IMR-90 (cell line): Measurements from ENCODE around the gene USP17L10. TPM values are rescaled to one million over a fixed set of nuclear protein-coding genes. Genes with fewer than 3 reads are reported as not detected.
"Not testable (repeated sequence)": the region's sequence is repeated elsewhere in the genome, so short reads cannot be mapped to it uniquely, and the experiment has no call there.

Experiments used
- ATAC-seq: fragments of 200-7000 bp; cut with Tn5 transposase; 2 replicates; pipeline ENCODE4 v1.9.1; 2020; ENCODE audit warnings: low read depth, mild to moderate bottlenecking, moderate library complexity
- BruUV-seq: library from RNA; stranded (reverse); fragments of 400-500 nt; replicated peaks from 2 replicates; lab custom pipeline; 2021; lab: Mats Ljungman, UMichigan
- CTCF ChIA-PET: fragments of 300-600 bp; formaldehyde crosslinking; extraction: SDS; loops from one replicate; lab custom pipeline; 2021; ENCODE audit warnings: antibody characterized with exemption; lab: Yijun Ruan, JAX
- POLR2A ChIA-PET: fragments of 300-600 bp; sonication (Branson Sonifier 250); formaldehyde crosslinking; loops from one replicate; lab custom pipeline; 2022; ENCODE audit warnings: antibody characterized with exemption; ENCODE audit not compliant: unreplicated experiment; lab: Charles Lee
- DNase-seq: peaks from one replicate; pipeline ENCODE4 v3.0.0; 2013
- H2AFZ ChIP-seq: replicated peaks from 2 replicates; pipeline ENCODE3; 2013; ENCODE audit warnings: low read length, mild to moderate bottlenecking; ENCODE audit not compliant: poor library complexity
- H2AK5ac ChIP-seq: 2 replicates; pipeline ENCODE4 v1.6.1; 2013; ENCODE audit warnings: low read depth, low read length, inconsistent platforms
- H2AK9ac ChIP-seq: replicated peaks from 2 replicates; pipeline ENCODE3; 2013; ENCODE audit warnings: mild to moderate bottlenecking, low read depth, low read length, moderate library complexity; ENCODE audit not compliant: poor library complexity
- H2BK120ac ChIP-seq: 2 replicates; pipeline ENCODE4 v1.6.1; 2013; ENCODE audit warnings: low read depth, low read length, inconsistent platforms
- H2BK15ac ChIP-seq: 3 replicates; pipeline ENCODE4 v1.6.1; 2013; ENCODE audit warnings: low read depth, low read length, inconsistent platforms
- H2BK20ac ChIP-seq: 2 replicates; pipeline ENCODE4 v1.6.1; 2013; ENCODE audit warnings: low read depth, mild to moderate bottlenecking, inconsistent platforms, low read length, moderate library complexity
- H2BK5ac ChIP-seq: 2 replicates; pipeline ENCODE4 v1.6.1; 2013; ENCODE audit warnings: mild to moderate bottlenecking, low read depth, low read length, inconsistent platforms; ENCODE audit not compliant: poor library complexity, severe bottlenecking
- H3K14ac ChIP-seq: replicated peaks from 2 replicates; pipeline ENCODE4 v1.6.1; 2013; ENCODE audit warnings: low read depth, low read length, inconsistent platforms
- H3K18ac ChIP-seq: 2 replicates; pipeline ENCODE4 v1.6.1; 2013; ENCODE audit warnings: low read depth, low read length, control low read depth
- H3K23ac ChIP-seq: 2 replicates; pipeline ENCODE4 v1.6.1; 2013; ENCODE audit warnings: low read depth, low read length, inconsistent platforms
- H3K27ac ChIP-seq: 2 replicates; pipeline ENCODE4 v1.5.1; 2013; ENCODE audit warnings: mild to moderate bottlenecking, control low read depth, low read length; ENCODE audit not compliant: insufficient read depth
- H3K27me3 ChIP-seq: 2 replicates; pipeline ENCODE4 v1.6.1; 2013; ENCODE audit warnings: low read length; ENCODE audit not compliant: control insufficient read depth, insufficient read depth
- H3K36me3 ChIP-seq: 2 replicates; pipeline ENCODE4 v1.6.1; 2013; ENCODE audit warnings: low read length, mixed read lengths; ENCODE audit not compliant: control insufficient read depth, insufficient read depth
- H3K4ac ChIP-seq: 2 replicates; pipeline ENCODE4 v1.6.1; 2013; ENCODE audit warnings: low read depth, low read length, inconsistent platforms
- H3K4me1 ChIP-seq: 2 replicates; pipeline ENCODE4 v1.6.1; 2013; ENCODE audit warnings: low read length, mixed read lengths; ENCODE audit not compliant: control insufficient read depth, insufficient read depth
- H3K4me2 ChIP-seq: 2 replicates; pipeline ENCODE4 v1.6.1; 2013; ENCODE audit warnings: low read depth, mild to moderate bottlenecking, control low read depth, low read length, moderate library complexity
- H3K4me3 ChIP-seq: 2 replicates; pipeline ENCODE4 v1.5.1; 2013; ENCODE audit warnings: low read depth, mild to moderate bottlenecking, control low read depth, low read length, moderate library complexity; ENCODE audit not compliant: insufficient read depth
- H3K56ac ChIP-seq: 2 replicates; pipeline ENCODE4 v1.6.1; 2013; ENCODE audit warnings: low read length, inconsistent platforms; ENCODE audit not compliant: insufficient read depth; ENCODE audit errors: extremely low read depth
- H3K79me1 ChIP-seq, 2 experiments: 2 replicates each; pipeline ENCODE4 v1.6.1; 2013; ENCODE audit warnings: low read length in 2 of 2, inconsistent platforms in 1 of 2, low read depth in 1 of 2
- H3K9ac ChIP-seq: 2 replicates; pipeline ENCODE4 v1.6.1; 2013; ENCODE audit warnings: low read depth, low read length, control low read depth
- H3K9me1 ChIP-seq: 2 replicates; pipeline ENCODE4 v1.6.1; 2013; ENCODE audit warnings: low read length, inconsistent platforms; ENCODE audit not compliant: insufficient read depth
- H3K9me3 ChIP-seq: 2 replicates; pipeline ENCODE4 v1.6.1; 2013; ENCODE audit warnings: low read length; ENCODE audit not compliant: control insufficient read depth, insufficient read depth
- H4K20me1 ChIP-seq: 2 replicates; pipeline ENCODE4 v1.6.1; 2013; ENCODE audit warnings: low read length, inconsistent platforms; ENCODE audit not compliant: insufficient read depth
- H4K5ac ChIP-seq: 2 replicates; pipeline ENCODE4 v1.6.1; 2013; ENCODE audit warnings: mild to moderate bottlenecking, low read depth, low read length, control low read depth
- H4K8ac ChIP-seq, 2 experiments: 2 replicates each; pipeline ENCODE4 v1.6.1; 2013; ENCODE audit warnings: low read depth in 2 of 2, low read length in 2 of 2, control low read depth in 1 of 2, inconsistent platforms in 1 of 2
- H4K91ac ChIP-seq: 2 replicates; pipeline ENCODE4 v1.6.1; 2013; ENCODE audit warnings: low read depth, low read length, inconsistent platforms; ENCODE audit not compliant: insufficient read depth
- WGBS, 2 experiments: methylation state at CpG; one replicate each; pipeline versions ENCODE4 v1.1.5 to v1.1.7; 2013; ENCODE audit warnings: missing lambda C conversion rate in 2 of 2; ENCODE audit not compliant: insufficient read length in 1 of 2; ENCODE audit errors: extremely low coverage in 2 of 2; 5-methylcytosine and 5-hydroxymethylcytosine counted together
- dilution Hi-C: fragments of 300-500 bp; cut with HindIII; formaldehyde crosslinking; loops from one replicate; pipeline ENCODE4 v1.14.3; 2018; ENCODE audit warnings: low sequenced_read_pairs; ENCODE audit not compliant: unreplicated experiment
- in situ Hi-C: fragments of 300-500 bp; cut with MboI; formaldehyde crosslinking; loops from 3 replicates; pipeline ENCODE4 v1.14.3; 2019; ENCODE audit warnings: low sequenced_read_pairs, inconsistent platforms, mixed read lengths
- intact Hi-C: fragments of 100-400 bp; cut with micrococcal nuclease; formaldehyde crosslinking; loops from 2 replicates; pipeline ENCODE4 v1.10.0; 2022
- polyA plus RNA-seq, 3 experiments: library from polyadenylated mRNA; depleted of rRNA; stranded (reverse); fragments of >200 nt; gene quantifications; 2 replicates each; pipeline ENCODE4 v1.2.3, GENCODE V29; 2012; ENCODE audit warnings: low replicate concordance in 1 of 3
- total RNA-seq: library from RNA; depleted of rRNA; stranded (reverse); fragments of >200 nt; gene quantifications from 2 replicates; pipeline ENCODE4 v1.2.3, GENCODE V29; 2012

USP17L10 gene
- total and polyA plus RNA-seq, 2 of the 4 experiments (the other 2 are of a cell fraction) = not detected

DNA sequence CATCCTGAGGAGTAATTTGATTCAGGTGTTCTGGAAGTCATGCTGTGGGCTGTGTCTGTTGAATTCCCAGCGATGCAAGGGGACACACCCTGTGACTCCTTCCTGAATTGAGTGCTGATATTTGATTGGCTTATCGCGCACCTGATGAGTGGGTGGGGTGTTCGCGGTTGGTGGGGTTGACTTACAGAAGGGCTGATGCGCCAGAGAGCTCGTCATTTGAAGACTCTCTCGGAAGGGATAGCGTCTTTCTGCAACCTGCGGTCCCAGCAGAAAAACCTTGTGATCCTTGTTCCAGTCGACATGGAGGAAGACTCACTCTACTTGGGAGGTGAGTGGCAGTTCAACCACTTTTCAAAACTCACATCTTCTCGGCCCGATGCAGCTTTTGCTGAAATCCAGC is 42.6 kb downstream of the USP17L10 start, which contains the start of gene USP17L19:
USP17L19 (plus strand) TSS at position 301 of the 400 bp plus-strand sequence; CDS start at position 301, 0 bp downstream.
- H3K9me3 ChIP-seq, H2BK20ac ChIP-seq, BruUV-seq, H4K8ac ChIP-seq, H3K79me1 ChIP-seq, H3K4me3 ChIP-seq, H4K5ac ChIP-seq, H2AK9ac ChIP-seq, H3K56ac ChIP-seq, ATAC-seq, H3K36me3 ChIP-seq, CTCF ChIA-PET, dilution Hi-C loops, H3K23ac ChIP-seq, H3K9ac ChIP-seq, H2AFZ ChIP-seq, H3K18ac ChIP-seq, H4K91ac ChIP-seq, in situ Hi-C loops, H2AK5ac ChIP-seq, H2BK120ac ChIP-seq, H3K9me1 ChIP-seq, POLR2A ChIA-PET, H2BK5ac ChIP-seq, H2BK15ac ChIP-seq, H3K4me1 ChIP-seq, H3K14ac ChIP-seq, H3K27ac ChIP-seq, H3K4ac ChIP-seq, DNase-seq, H4K20me1 ChIP-seq, intact Hi-C loops, H3K4me2 ChIP-seq, H3K27me3 ChIP-seq: not testable (repeated sequence)
- WGBS, 2 experiments = no CpG with 5 or more reads among the region's 13 CpGs

DNA sequence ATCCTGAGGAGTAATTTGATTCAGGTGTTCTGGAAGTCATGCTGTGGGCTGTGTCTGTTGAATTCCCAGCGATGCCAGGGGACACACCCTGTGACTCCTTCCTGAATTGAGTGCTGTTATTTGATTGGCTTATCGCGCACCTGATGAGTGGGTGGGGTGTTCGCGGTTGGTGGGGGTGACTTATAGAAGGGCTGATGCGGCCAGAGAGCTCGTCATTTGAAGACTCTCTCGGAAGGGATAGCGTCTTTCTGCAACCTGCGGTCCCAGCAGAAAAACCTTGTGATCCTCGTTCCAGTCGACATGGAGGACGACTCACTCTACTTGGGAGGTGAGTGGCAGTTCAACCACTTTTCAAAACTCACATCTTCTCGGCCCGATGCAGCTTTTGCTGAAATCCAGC is 47.4 kb downstream of the USP17L10 start, which contains the start of gene USP17L20:
USP17L20 (plus strand) TSS at position 301 of the 400 bp plus-strand sequence; CDS start at position 301, 0 bp downstream.
- H3K9me1 ChIP-seq, H4K8ac ChIP-seq, H2AFZ ChIP-seq, ATAC-seq, H2BK15ac ChIP-seq, H3K4ac ChIP-seq, H3K4me2 ChIP-seq, H2BK120ac ChIP-seq, H2BK5ac ChIP-seq, H3K4me1 ChIP-seq, H3K14ac ChIP-seq, H3K79me1 ChIP-seq, H3K56ac ChIP-seq, H4K5ac ChIP-seq, H2BK20ac ChIP-seq, dilution Hi-C loops, H4K91ac ChIP-seq, in situ Hi-C loops, H3K9me3 ChIP-seq, H3K18ac ChIP-seq, H3K4me3 ChIP-seq, BruUV-seq, intact Hi-C loops, POLR2A ChIA-PET, H2AK5ac ChIP-seq, H4K20me1 ChIP-seq, H3K9ac ChIP-seq, CTCF ChIA-PET, H2AK9ac ChIP-seq, H3K23ac ChIP-seq, DNase-seq, H3K27ac ChIP-seq, H3K27me3 ChIP-seq, H3K36me3 ChIP-seq: not testable (repeated sequence)
- no CpG with 5 or more reads among the region's 15 CpGs for WGBS, 2 experiments
